Erythroblast (primary cell): ENCODE results near the gene RAB11FIP5.

Source experiments
- GATA1 ChIP-seq: IDR thresholded peaks from 2 replicates; pipeline ENCODE4 v1.6.1; 2011; ENCODE audit warnings: low read depth, mild to moderate bottlenecking, control low read depth, low read length, moderate library complexity
- POLR2A ChIP-seq: IDR thresholded peaks from 2 replicates; pipeline ENCODE4 v1.6.1; 2011; ENCODE audit warnings: mild to moderate bottlenecking, low read length

DNA sequence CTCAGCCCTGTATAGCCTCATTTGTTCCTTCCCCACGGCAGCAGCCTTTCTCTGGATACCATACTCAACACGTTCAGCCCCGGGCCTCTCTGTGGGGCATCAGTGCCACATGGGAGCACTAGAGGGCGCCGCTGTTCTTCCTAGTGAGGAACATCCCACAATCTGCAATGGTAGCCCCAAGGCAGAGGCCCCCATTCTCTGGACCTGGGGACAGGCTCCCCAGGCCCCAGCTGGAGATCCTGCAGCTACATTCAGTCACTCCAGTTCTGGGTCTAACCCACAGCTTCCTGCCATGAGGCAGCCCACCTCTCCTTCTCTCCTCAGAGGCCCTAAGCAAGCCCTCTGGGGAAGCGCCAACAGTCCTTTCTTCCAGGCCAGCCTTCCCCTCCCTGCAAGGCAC lies 27.1 kb downstream of the RAB11FIP5 start:
- no peak for TF ChIP-seq POLR2A
- TF ChIP-seq GATA1 = no peak
